Endodermal cell (in vitro differentiated cells): ENCODE data around the gene KIAA1958. TPM values are rescaled to one million over a fixed set of nuclear protein-coding genes. Genes with fewer than 3 reads are reported as not detected.

Experiments
- DNase-seq: peaks from one replicate; pipeline ENCODE4 v3.0.0-alpha.2; 2017
- H3K27ac ChIP-seq: 2 replicates; pipeline ENCODE4 v1.5.1; 2013; ENCODE audit warnings: mild to moderate bottlenecking, low read depth, low read length, moderate library complexity
- H3K27me3 ChIP-seq: 2 replicates; pipeline ENCODE4 v1.6.1; 2013; ENCODE audit warnings: mild to moderate bottlenecking, low read length, moderate library complexity; ENCODE audit not compliant: insufficient read depth, control insufficient read depth, poor library complexity, severe bottlenecking
- H3K36me3 ChIP-seq: 2 replicates; pipeline ENCODE4 v1.7.0; 2013; ENCODE audit warnings: mild to moderate bottlenecking, low read length, moderate library complexity; ENCODE audit not compliant: control insufficient read depth, insufficient read depth
- H3K4me1 ChIP-seq: one replicate; pipeline ENCODE4 v1.7.0; 2013; ENCODE audit warnings: low read length; ENCODE audit not compliant: control insufficient read depth, insufficient read depth
- H3K4me3 ChIP-seq: 2 replicates; pipeline ENCODE4 v1.5.1; 2013; ENCODE audit warnings: mild to moderate bottlenecking, low read length, moderate library complexity
- H3K9ac ChIP-seq: 2 replicates; pipeline ENCODE4 v1.6.1; 2013; ENCODE audit warnings: mild to moderate bottlenecking, low read length, moderate library complexity; ENCODE audit not compliant: poor library complexity, severe bottlenecking; ENCODE audit errors: extremely low read depth
- H3K9me3 ChIP-seq: 2 replicates; pipeline ENCODE4 v1.6.1; 2013; ENCODE audit warnings: mild to moderate bottlenecking, low read length, moderate library complexity; ENCODE audit not compliant: control insufficient read depth
- H3K27ac Mint-ChIP-seq: 2 replicates; pipeline ENCODE4 v1.8.0; 2020; ENCODE audit warnings: mixed read lengths
- H3K27me3 Mint-ChIP-seq: 2 replicates; pipeline ENCODE4 v1.8.0; 2021; ENCODE audit warnings: mild to moderate bottlenecking, mixed read lengths; ENCODE audit not compliant: insufficient read depth
- H3K36me3 Mint-ChIP-seq: 2 replicates; pipeline ENCODE4 v1.8.0; 2020; ENCODE audit warnings: low read depth, mixed read lengths
- H3K4me1 Mint-ChIP-seq: 2 replicates; pipeline ENCODE4 v1.8.0; 2020; ENCODE audit warnings: mixed read lengths
- H3K4me3 Mint-ChIP-seq: 2 replicates; pipeline ENCODE4 v1.8.0; 2020; ENCODE audit warnings: mild to moderate bottlenecking, moderate library complexity, mixed read lengths
- H3K9me3 Mint-ChIP-seq: 2 replicates; pipeline ENCODE4 v1.8.0; 2020; ENCODE audit warnings: mild to moderate bottlenecking, mixed read lengths
- CTCF ChIP-seq: fragments of 200-600 bp; sonication (generic); conservative IDR thresholded peaks from 2 replicates; pipeline ENCODE4 v1.5.0; 2021; ENCODE audit warnings: antibody characterized with exemption, mild to moderate bottlenecking
- WGBS, 2 experiments: methylation state at CpG; one replicate each; pipeline versions ENCODE4 v1.1.5 to v1.1.7; 2013; ENCODE audit warnings: missing lambda C conversion rate in 2 of 2, mixed read lengths in 1 of 2; ENCODE audit not compliant: insufficient coverage in 1 of 2, insufficient read length in 1 of 2; 5-methylcytosine and 5-hydroxymethylcytosine counted together
- total RNA-seq, 2 donors: library from RNA; stranded (reverse); fragmentation: NEBNext Ultra II Directional in 1 of 2; extraction: Animal tissue kit (Norgen Biotek cat#: 25700) in 1 of 2; gene quantifications; 2 replicates in 1 of 2; 3 replicates in 1 of 2; pipeline ENCODE4 v1.2.1, GENCODE V29; 2021

KIAA1958 gene
- total RNA-seq, 2 donors from 2014 or later, result 44.6 to 50.9 TPM

- peaks cover 9% of the 10 kb centered on the region for H3K9me3 Mint-ChIP-seq
- peaks cover 12% of the 10 kb centered on the region for H3K36me3 ChIP-seq
- no peaks in the 10 kb centered on the region for H3K27me3 ChIP-seq
- no peak for TF ChIP-seq CTCF
- H3K27ac Mint-ChIP-seq, result no peak overlapping the region
- H3K27ac ChIP-seq, result no peak overlapping the region
- DNase-seq, result no peak
- H3K4me1 ChIP-seq, result no peaks in the 10 kb centered on the region
- WGBS, 2 experiments, result 95% methylated on average over 4 of the region's 4 CpGs
- H3K4me1 Mint-ChIP-seq, result no peaks in the 10 kb centered on the region
- H3K9me3 ChIP-seq, result peaks cover 14% of the 10 kb centered on the region
- H3K9ac ChIP-seq, result no peak overlapping the region
- peaks cover 28% of the 10 kb centered on the region for H3K36me3 Mint-ChIP-seq
- no peak overlapping the region for H3K4me3 ChIP-seq
- no peak overlapping the region for H3K4me3 Mint-ChIP-seq
- no peaks in the 10 kb centered on the region for H3K27me3 Mint-ChIP-seq
These were observed 21.3 kb upstream of the KIAA1958 start for GRCh38 chr9:112465352-112465751.

- H3K9me3 Mint-ChIP-seq, result peaks cover 15% of the 10 kb centered on the region
- Histone ChIP-seq H3K27me3 (no peaks in the 10 kb centered on the region), H3K4me3 (no peak overlapping the region), H3K9ac (no peak overlapping the region), H3K27ac (no peak overlapping the region), H3K36me3 (no peaks in the 10 kb centered on the region), H3K9me3 (peaks cover 13% of the 10 kb centered on the region), H3K4me1 (no peaks in the 10 kb centered on the region)
- peaks cover 1% of the 10 kb centered on the region for H3K4me1 Mint-ChIP-seq
- H3K4me3 Mint-ChIP-seq, result no peak overlapping the region
- no peak for TF ChIP-seq CTCF
- no peak for DNase-seq
- no peak overlapping the region for H3K27ac Mint-ChIP-seq
- H3K27me3 Mint-ChIP-seq, result no peaks in the 10 kb centered on the region
- H3K36me3 Mint-ChIP-seq, result peaks cover 30% of the 10 kb centered on the region
- WGBS, 2 experiments, result 78 to 82% methylated on average over 3 of the region's 3 CpGs
These were observed 13.6 kb upstream of the KIAA1958 start for GRCh38 chr9:112472996-112473395.

GRCh38 chr9:112473986-112474385 lies 12.6 kb upstream of the KIAA1958 start:
- Mint-ChIP-seq H3K4me1 (peaks cover 1% of the 10 kb centered on the region), H3K27ac (no peak overlapping the region), H3K9me3 (peaks cover 15% of the 10 kb centered on the region), H3K36me3 (peaks cover 30% of the 10 kb centered on the region), H3K4me3 (no peak overlapping the region), H3K27me3 (no peaks in the 10 kb centered on the region)
- H3K9me3 ChIP-seq, result peaks cover 13% of the 10 kb centered on the region
- no peak overlapping the region for H3K4me3 ChIP-seq
- no peaks in the 10 kb centered on the region for H3K27me3 ChIP-seq
- no peak for TF ChIP-seq CTCF
- no peak overlapping the region for H3K27ac ChIP-seq
- 100% methylated on average over 2 of the region's 2 CpGs for WGBS, 2 experiments
- no peak for DNase-seq
- no peaks in the 10 kb centered on the region for H3K36me3 ChIP-seq
- no peak overlapping the region for H3K9ac ChIP-seq
- no peaks in the 10 kb centered on the region for H3K4me1 ChIP-seq
